Stimulated activated CD4-positive, alpha-beta T cell treated with anti-CD3 and anti-CD28 coated beads, Interleukin-12 subunit alpha, Interleukin-12 subunit beta, amount 100 ng/mL, for 24 hours (primary cell): ENCODE results near the gene BEAN1.
A peak's percentile ranks its signal among the peaks of the same experiment; 100 is the strongest.

Experiments
- DNase-seq, 2 experiments: peaks; one replicate each; pipeline ENCODE4 v3.0.0-alpha.2; 2020; ENCODE audit warnings: low read depth in 2 of 2

The BEAN1 gene

GRCh38 chr16:66470556-66470955, 43.5 kb downstream of the BEAN1 start:
- DNase-seq: no peak

DNA sequence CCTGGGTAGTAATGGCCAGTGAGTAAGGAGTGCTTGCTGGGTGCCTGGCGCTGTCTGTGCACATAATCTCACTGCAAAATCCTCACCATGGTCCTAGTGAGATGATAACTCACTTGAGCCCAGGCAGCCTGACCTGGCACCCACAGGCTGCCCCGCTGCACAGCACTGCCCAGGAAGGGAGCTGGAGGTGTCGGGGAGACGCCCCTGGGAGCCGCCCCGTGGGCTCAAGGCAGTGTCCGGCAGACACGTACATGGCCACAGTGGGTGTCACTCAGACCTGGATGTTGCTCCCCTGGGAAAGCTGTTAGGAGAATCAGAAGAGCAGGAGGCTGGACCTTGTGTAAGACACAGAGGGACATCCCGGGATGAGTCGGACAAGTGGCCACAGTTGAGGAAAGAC, 44.2 kb downstream of the BEAN1 start:
- DNase-seq: no peak

DNA sequence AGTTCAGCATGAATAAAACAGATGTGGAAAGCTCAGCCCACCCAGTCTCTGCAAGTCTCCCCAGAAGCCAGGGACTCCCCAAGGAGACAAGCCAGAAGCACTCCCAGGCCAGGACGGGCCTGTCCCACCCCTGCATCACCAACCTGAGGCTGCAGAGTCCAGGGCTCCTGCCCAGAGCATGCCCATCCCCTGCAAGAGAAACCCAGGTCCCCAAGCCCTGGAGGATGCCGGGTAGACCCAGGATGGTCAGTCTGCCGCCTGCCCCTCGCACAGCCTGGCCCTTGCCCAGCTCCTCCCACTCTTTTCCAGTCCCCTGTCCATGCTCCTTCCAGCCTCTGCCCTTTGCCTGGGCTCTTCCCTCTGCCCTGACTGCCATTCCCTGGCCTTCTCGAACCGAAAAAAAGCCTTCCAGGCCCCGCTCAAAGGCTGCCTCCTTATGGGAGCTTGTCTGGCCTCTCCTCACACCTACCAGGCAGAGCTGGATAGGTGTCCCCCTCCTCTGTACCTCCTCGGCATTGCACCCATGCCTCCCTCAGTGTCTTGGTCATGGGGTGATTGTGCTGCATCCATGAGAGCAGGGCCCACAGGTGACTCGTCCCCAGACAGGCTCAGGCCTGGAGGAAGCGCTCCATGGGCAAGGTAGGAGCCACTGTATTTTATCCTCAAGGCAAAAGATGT, 44.8 kb downstream of the BEAN1 start:
- no peak for DNase-seq

GRCh38 chr16:66473051-66473571, 46.0 kb downstream of the BEAN1 start:
- no peak for DNase-seq

DNA sequence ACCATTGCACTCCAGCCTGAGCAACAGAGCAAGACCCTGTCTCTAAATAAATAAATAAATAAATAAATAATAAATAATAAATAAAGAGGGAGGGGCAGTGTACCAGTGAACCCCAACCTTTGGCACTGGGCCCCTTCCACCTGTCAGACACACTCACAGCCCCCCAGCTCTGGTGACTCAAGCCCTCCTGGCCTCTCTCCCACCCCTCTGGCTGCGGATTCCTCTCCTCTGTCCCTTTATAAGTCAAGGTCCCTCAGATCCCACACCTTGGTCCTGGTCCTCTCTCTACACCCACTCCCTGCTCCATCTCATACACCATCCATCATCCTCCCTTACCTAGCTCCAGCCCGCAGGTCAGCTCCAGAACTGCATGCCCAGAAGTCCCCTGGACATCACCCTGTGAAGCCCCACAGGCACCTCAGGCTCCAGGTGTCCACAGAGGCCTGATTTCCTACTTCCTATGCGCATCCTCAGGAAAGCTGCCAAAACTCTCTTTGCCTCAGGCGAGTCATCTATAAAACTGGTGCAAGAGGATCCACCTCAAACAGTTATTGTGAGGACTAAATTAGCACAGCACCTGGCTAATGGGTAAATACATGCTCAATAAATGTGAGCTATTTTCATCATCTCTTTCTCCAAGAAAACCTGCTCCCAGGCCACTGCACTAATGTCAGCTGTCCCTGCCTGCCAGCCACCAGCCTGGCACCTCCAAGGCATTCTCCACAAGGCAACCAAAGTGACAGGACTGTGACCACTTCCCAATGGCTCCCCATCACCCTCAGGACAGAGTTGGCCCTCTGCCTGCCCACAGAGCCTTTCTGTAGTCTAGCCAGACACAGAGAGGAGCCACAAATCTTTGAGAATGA, 46.8 kb downstream of the BEAN1 start:
- no peak for DNase-seq

DNA sequence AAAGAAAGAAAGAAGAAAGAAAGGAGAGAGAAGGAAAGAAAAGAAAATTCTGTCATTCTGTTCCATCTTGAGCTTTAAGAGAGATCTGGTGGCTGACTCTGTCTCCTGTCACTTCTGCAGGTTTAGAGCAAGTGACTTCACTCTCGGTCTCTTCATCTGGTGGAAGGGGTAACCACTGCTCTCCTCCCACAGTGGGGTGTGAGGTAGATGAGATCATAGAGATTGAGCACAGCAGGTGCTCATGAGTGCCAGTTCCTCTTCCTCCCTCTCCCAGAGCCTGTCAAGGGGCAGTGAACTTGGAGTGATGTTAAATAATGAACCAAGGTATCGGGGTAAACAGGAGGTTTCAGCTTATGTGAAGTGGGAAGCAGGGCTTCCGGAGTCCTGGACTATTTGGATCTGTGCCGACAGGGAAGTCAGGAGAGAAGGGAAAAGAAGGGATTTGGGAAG, 47.7 kb downstream of the BEAN1 start:
- peak in 1 of 2 experiments; percentile 28 for DNase-seq

DNA sequence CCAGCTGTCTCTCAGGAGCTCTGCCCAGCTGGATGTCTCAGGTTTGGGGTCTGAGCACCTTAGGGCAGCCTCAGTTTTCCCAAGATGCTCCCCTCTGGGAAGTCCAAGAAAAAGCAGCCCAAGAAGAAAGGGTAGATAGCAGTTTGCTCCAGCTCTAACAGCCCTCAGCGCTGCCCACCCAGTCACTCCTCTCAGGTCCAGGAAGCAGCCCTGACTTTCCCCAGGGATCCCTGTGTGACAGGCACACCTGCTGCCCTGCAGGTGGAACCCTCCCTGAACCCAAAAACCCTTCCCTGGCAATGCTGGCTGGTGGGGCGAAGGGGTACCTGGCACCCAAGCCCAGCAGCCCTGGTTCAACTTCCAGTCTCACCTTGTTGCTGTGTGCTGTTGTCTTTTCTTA, 48.1 kb downstream of the BEAN1 start:
- DNase-seq: no peak

DNA sequence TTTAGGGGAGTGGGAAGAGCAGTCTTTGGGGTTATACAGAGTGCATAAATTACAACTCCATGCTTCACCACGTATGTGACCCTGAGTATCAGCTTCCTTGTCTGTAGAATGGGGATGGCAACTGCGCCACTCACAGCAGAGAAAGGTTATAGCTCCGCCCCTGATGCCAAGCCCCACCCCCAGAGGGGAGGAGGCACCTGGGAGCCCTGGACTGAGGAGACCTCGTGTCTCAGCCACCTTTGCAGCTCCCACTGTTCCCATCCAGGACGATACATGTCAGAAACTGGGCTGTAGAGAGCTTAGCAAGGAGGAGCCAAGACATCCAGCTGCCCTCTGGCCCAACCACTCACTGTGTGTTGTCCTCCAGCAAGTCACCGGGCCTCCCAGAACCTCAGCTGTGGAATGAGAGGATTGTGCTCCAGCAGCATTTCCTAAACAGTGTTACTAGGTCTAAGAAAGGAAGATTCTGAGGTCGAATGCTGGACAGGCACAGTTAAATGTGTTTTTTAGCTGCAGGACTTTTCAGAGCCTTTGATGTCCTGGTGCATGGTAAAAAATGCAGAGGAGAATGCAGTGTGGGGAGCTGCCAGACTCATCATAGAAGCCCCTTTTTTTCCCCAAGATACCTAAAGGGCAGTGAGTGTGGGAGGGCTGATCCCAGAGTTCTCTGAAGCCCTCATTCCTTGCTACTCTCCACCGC, 49.4 kb downstream of the BEAN1 start:
- DNase-seq: peak in 1 of 2 experiments; percentile 50

DNA sequence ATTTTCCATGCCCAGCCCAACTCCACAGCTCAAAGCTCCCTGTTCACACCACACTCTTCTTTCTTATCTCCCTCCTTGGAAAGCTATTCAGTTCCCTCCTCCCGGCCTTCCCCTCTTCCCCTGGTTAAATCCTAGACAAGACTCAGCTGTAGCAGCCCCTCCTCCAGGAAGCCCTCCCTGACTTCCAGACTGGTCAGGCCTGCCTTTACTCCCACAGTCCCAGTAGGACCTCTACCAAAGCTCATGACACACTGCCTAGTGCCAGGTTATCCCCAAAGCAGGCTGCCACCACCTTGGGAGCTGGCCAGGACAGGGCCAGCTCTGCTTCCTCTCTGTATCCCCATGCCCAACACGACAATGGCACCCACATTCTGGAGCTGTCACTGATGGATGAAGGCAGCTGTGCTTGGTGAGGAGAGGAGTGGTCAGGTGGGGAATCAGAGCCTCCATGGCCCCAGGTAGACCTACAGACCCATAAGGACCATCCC, 50.0 kb downstream of the BEAN1 start:
- DNase-seq: no peak

DNA sequence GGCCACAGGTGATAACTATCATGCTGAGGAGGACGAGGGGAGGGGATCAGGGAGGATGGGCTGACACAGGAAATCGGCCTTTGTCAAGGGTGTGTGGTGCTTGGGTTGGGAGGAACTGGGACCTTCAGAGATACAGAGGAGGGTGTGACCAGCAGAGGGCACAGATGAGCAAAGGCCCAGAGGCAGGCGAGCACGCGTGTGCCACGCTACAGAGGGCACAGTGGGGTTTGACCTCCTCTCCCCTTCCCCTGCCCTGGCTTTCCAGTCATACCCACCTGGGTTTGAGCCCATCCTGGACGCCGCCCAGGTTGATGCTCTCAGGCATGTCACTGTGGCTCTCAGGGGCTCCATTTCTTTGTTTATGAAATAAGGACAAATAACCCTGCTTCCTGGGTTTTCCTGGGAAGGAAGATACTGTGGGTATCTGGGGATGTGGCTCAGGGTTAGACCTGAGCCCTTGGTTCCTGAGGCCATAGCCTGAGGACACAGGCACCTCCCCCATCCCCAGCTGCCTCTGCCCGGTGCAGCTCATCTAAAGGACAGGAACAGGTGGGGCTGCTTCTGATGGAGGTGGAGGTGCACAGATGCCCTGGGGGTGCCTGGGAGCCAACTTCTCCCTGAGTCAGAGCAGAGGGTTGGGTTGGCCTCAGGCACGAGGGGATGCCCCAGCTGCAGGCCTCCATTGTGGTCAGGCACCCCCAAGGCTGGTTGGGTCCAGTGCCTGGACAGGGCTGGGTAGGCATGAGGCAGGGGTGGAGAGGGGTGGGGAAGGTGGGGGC, 51.8 kb downstream of the BEAN1 start:
- peak; percentile 60 to 81 for DNase-seq

GRCh38 chr16:66479661-66480264, 52.7 kb downstream of the BEAN1 start:
- DNase-seq: no peak

DNA sequence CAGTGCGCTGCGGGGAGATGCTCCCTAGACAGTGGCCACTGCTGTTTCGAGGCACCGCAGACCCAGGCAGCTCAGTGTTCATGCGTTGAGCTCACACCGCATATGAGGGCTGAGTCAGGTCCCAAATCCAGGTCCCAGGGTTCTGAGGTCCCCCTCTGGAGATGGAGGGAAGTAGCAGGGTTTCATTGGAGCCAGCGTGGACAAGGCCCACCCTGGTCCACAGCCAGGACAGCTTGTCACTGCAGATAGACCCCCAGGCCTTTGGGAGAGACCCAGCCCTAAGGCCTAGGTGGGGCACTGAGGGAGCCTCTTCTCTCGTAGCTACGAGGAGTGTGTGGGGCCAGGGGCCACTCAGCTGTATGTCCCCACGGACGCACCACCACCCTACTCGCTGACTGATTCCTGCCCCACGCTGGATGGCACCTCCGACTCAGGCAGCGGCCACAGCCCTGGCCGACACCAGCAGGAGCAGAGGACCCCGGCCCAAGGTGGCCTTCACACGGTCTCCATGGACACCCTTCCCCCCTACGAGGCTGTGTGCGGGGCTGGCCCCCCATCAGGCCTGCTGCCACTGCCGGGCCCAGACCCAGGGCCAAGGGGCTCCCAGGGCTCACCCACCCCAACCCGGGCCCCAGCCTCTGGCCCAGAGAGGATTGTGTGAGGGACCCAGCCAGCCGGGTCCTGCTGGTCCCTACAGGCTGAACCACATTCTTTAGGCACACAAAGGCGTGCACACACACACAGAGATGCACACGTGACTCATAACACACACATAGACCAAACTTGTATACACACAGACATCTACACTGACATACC, 53.4 kb downstream of the BEAN1 start:
- DNase-seq: no peak

DNA sequence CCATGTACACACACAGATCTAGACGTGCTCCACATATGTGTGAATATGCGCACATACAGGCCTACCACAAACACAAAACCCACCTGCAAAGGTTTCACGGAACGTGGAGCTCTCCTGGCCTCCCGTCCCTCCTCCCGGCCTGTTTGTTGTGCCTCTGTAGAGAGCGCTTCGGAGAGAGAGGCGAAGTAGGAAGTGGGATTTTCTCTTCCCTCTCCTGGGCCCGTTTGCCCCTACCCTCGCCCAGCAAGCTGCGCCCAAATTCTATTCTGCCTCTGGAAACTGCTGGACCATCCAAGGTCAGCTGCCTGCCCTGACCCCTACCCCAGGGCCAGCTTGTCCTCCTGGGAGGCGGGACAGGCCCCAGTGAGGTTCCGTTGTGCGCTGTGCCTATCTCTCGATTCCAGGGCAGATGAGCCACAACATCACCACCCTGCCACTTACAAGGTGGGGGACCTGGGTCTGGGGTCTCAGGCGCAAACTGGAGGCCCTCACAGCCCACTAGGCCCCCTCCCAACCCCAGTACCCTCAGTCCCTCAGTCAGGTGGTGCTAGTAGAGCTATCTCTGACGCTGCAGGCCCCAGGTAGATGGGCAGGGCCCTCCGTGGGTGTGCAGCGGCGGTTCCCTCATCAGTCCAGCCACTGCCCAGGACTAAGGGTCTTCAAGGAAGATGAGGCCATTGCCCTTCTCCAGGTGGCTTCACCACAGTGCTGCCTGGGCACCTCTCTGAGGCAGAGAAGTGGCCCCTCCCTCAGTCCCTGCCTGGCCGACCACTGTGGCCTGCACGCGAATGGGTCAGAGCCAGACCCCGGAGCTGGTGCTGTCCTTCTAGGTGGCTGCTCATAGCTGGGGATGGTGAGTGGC, 54.2 kb downstream of the BEAN1 start:
- no peak for DNase-seq

DNA sequence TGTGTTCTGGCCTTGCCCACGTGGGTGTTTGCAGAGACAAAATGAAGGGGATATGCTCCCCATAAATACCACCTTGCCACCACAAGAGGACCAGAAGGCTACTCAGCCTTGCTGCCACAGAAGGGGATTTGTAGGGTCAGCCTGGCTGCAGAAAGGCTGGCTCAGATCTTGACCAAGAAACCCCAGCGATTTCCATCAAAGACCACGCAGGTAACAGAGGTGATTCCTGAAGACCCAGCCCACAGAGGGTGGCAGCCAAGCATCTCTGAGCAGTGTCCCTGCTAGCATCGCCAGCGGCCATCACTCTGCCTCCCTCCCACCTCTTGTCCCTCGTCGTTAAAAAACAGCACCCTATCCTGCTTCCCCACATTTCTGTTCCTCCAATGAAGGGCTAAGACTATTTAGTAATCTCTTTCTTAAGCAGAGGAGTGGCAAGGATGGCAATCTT, 54.9 kb downstream of the BEAN1 start:
- no peak for DNase-seq

DNA sequence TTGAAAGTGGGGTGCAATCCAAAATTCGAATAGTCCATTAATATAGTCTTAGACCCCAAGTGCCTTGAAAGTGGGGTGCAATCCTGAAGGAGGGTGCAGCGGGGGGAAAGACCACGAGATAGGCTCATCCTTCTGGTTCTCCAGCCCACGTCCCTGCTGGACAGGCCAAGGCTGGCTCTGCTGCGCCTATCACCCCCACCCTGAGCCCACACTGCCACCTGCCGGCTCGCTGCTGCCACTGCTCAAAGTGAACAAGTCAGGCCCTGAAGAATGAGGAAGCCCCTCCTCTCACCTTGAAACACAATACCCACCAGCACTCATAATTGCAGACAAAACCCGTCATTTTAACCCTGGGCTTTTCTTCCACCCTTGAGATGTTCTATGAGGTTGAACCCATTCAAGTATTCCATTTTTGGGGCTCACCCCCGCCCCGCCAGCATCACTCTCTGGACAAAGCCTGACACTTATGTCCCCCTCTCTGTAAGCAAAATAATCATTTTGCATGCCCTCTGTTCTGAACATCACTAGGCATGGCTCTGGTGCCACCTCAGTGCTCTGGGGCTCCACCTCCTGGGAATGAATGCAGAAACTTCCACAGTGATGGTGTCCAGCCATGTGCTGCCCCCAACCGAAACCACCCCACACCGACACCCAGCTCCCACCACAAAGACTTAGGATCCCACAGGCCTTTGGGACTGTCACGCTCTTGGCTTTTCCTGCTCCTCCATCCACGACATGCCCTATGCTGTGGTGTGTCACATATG, 56.8 kb downstream of the BEAN1 start:
- DNase-seq: peak; percentile 42 to 71

DNA sequence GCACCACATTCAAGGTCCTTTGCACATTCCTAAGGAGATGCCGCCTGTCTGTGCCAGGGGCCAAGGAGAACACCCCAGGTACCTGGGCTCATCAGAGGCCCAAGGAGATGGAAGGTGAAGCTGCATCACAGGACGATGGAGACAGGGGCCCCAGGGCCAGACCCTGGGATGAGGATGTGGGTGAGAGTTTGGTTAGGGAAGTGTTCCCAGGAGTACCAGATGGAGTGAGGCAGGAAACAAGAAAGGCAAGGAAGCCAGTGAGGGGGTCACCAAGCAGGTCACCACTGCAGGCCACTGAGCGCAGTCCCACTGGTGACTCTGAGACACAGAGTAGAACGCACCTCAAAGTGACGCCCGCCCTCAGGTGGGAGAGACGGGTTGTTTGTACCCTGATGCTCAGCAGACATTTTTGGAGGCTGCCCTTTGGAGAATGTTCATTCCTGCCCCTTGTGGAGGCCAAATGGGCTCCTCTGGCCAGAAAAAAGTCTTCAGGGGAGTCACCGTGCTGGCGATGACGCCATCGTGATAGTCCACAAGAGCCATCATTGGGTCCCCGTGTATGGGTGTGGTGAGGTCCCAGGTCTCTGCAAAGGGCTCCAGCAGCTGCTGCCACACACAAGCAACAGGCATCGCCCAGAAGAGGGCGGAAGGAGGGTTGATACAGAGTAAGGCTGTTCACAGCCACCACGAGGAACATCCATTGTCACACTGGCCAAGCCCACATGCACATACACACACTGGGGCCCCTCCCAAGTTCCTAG, 57.5 kb downstream of the BEAN1 start:
- DNase-seq: no peak

DNA sequence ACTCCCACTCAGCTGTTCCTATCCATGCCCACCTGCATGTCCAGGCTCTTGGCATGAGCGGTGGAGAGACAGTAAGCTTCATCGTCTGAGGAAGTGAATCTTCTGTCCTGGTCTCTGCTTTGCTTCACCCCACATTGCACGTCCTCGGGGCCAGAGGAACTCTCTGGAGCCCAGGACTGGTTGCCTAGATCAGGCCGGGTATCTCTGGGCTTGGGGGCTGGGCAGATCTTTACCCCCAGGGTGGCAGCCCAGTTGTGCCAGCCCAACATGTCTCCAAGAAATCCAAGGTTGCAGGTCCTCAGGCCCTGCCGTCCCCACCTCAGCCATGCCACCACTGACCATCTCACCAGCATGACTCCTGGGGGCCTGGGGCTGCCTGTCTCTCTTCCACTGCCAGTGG, 58.3 kb downstream of the BEAN1 start:
- no peak for DNase-seq
